Panc1 (cell line): ENCODE data around the gene CMTM8. TPM values are rescaled to one million over a fixed set of nuclear protein-coding genes. Genes with fewer than 3 reads are reported as not detected.

Experiments used
- ATAC-seq: fragments of 200-7000 bp; cut with Tn5 transposase; 2 replicates; pipeline ENCODE4 v1.9.1; 2020; ENCODE audit warnings: mild to moderate bottlenecking, moderate library complexity
- BruUV-seq: library from RNA; stranded (reverse); fragments of 400-500 nt; replicated peaks from 2 replicates; lab custom pipeline; 2021; lab: Mats Ljungman, UMichigan
- CTCF ChIA-PET: fragments of 300-600 bp; sonication (Branson Sonifier 250); formaldehyde crosslinking; loops from one replicate; lab custom pipeline; 2022; ENCODE audit warnings: antibody characterized with exemption; lab: Charles Lee
- POLR2A ChIA-PET: fragments of 300-600 bp; sonication (Branson Sonifier 250); formaldehyde crosslinking; loops from one replicate; lab custom pipeline; 2022; ENCODE audit warnings: antibody characterized with exemption; lab: Charles Lee
- DNase-seq: peaks from one replicate; pipeline ENCODE4 v3.0.0-alpha.2; 2010; ENCODE audit warnings: low read depth, low spot score
- H3K27ac ChIP-seq: 2 replicates; pipeline ENCODE4 v1.5.1; 2011; ENCODE audit warnings: mild to moderate bottlenecking, low read length, inconsistent platforms
- H3K27me3 ChIP-seq: fragments of 200-500 bp; sonication (Bioruptor generic); 2 replicates; pipeline ENCODE4 v1.6.0; 2014; ENCODE audit warnings: low read length, inconsistent platforms; ENCODE audit not compliant: control insufficient read depth, insufficient read depth
- H3K36me3 ChIP-seq: fragments of 200-500 bp; sonication (Bioruptor generic); 2 replicates; pipeline ENCODE4 v1.5.1; 2014; ENCODE audit warnings: inconsistent platforms, mild to moderate bottlenecking, low read length, moderate library complexity; ENCODE audit not compliant: control insufficient read depth, insufficient read depth
- H3K4me1 ChIP-seq: 2 replicates; pipeline ENCODE4 v1.5.1; 2011; ENCODE audit warnings: inconsistent platforms, mild to moderate bottlenecking, low read length, moderate library complexity; ENCODE audit not compliant: control insufficient read depth, insufficient read depth
- H3K4me3 ChIP-seq, 2 experiments: 2 replicates each; pipeline ENCODE4 v1.5.1; 2011 to 2012; ENCODE audit warnings: low read depth in 2 of 2, low read length in 2 of 2, mild to moderate bottlenecking in 2 of 2, inconsistent platforms in 1 of 2, moderate library complexity in 1 of 2
- H3K9me3 ChIP-seq: fragments of 200-500 bp; sonication (Bioruptor generic); 2 replicates; pipeline ENCODE4 v1.5.1; 2014; ENCODE audit warnings: low read depth, mild to moderate bottlenecking, inconsistent platforms, low read length, moderate library complexity; ENCODE audit not compliant: control insufficient read depth, insufficient read depth
- POLR2AphosphoS5 ChIP-seq: IDR thresholded peaks from 2 replicates; pipeline ENCODE4 v1.6.1; 2012; ENCODE audit warnings: mild to moderate bottlenecking, low read depth, low read length, moderate library complexity
- REST ChIP-seq, 2 experiments: IDR thresholded peaks; 2 replicates each; pipeline ENCODE4 v1.6.1; 2011 to 2012; ENCODE audit warnings: low read depth in 2 of 2, control low read depth in 1 of 2, low read length in 1 of 2, mild to moderate bottlenecking in 1 of 2, moderate library complexity in 1 of 2; ENCODE audit not compliant: insufficient read depth in 1 of 2
- SIN3A ChIP-seq: IDR thresholded peaks from 2 replicates; pipeline ENCODE4 v1.6.1; 2012; ENCODE audit warnings: low read depth, mild to moderate bottlenecking, low read length, moderate library complexity, borderline replicate concordance; ENCODE audit not compliant: insufficient read depth
- TCF7L2 ChIP-seq: IDR thresholded peaks from 2 replicates; pipeline ENCODE4 v1.6.1; 2011; ENCODE audit warnings: mild to moderate bottlenecking, low read depth, low read length, inconsistent platforms
- in situ Hi-C: cut with HindIII; loops from 2 replicates; pipeline ENCODE4 v1.10.0; 2016; ENCODE audit warnings: low sequenced_read_pairs, low pct_unique_long_range_greater_than_20kb
- intact Hi-C: fragments of 100-400 bp; cut with micrococcal nuclease; formaldehyde crosslinking; loops from one replicate; pipeline ENCODE4 v1.10.0; 2022; ENCODE audit not compliant: unreplicated experiment
- total RNA-seq: library from RNA; stranded (reverse); gene quantifications from one replicate; pipeline ENCODE4 v1.2.1, GENCODE V29; 2021; ENCODE audit not compliant: unreplicated experiment
- TF ChIP-seq, protein P1 (sequence below): fragments of 450-650 bp; IDR thresholded peaks from 2 replicates; pipeline ENCODE4 v1.5.1; 2017; ENCODE audit warnings: mild to moderate bottlenecking

The CMTM8 gene
- total RNA-seq, 1 experiment from 2014 or later = 9.8 TPM

GRCh38 chr3:32222950-32223349, 15.5 kb upstream of the CMTM8 start:
- Histone ChIP-seq H3K27ac (no peak overlapping the region), H3K27me3 (no peaks in the 10 kb centered on the region), H3K4me1 (no peaks in the 10 kb centered on the region), H3K36me3 (no peaks in the 10 kb centered on the region), H3K4me3 (no peak overlapping the region), H3K9me3 (no peaks in the 10 kb centered on the region)
- no peak for DNase-seq
- in situ Hi-C loops = no loop called here
- TF ChIP-seq TCF7L2 (no peak), POLR2AphosphoS5 (no peak), SIN3A (no peak), REST (IDR thresholded peaks at IDR 0.05; ENCODE audit: insufficient read depth in 1 of 2, low read depth in 2 of 2, low read length in 1 of 2) (no peak)
- TF ChIP-seq, protein P1, sequence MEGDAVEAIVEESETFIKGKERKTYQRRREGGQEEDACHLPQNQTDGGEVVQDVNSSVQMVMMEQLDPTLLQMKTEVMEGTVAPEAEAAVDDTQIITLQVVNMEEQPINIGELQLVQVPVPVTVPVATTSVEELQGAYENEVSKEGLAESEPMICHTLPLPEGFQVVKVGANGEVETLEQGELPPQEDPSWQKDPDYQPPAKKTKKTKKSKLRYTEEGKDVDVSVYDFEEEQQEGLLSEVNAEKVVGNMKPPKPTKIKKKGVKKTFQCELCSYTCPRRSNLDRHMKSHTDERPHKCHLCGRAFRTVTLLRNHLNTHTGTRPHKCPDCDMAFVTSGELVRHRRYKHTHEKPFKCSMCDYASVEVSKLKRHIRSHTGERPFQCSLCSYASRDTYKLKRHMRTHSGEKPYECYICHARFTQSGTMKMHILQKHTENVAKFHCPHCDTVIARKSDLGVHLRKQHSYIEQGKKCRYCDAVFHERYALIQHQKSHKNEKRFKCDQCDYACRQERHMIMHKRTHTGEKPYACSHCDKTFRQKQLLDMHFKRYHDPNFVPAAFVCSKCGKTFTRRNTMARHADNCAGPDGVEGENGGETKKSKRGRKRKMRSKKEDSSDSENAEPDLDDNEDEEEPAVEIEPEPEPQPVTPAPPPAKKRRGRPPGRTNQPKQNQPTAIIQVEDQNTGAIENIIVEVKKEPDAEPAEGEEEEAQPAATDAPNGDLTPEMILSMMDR = no peak
- CTCF ChIA-PET = interaction anchor here (0.6 kb wide), 1 partner anchor 13 kb away, joined by 6 read pairs; no protein-coding TSS in a partner anchor
- no TSS peak for BruUV-seq
- no peak for ATAC-seq
- POLR2A ChIA-PET = no interaction called here
- intact Hi-C loops = no loop called here

DNA sequence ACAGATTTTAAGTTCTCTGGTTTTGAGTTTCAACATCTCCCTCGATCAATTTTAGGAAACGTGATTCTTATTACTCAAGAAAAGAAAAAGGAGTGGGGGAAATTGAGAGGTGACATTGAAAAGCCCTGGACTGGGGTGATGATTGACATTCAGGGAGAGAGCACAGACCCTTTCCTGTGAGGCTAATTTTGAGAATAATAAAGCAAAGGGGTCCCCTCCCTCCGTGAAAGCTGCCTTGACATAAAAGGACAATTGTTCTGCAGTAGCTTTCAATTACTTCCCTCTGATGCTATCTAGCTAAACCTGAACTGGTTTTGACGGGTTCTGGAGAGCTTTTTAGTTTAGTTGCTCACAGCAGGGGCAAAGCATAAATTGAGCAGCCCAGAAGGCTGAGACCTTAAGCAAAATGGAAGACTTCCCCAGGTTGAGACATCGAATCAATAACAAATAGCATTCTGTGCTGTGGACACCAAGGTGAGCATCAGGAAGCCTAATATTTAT, 14.4 kb upstream of the CMTM8 start:
- no peak for TF ChIP-seq REST (IDR thresholded peaks at IDR 0.05; ENCODE audit: insufficient read depth in 1 of 2, low read depth in 2 of 2, low read length in 1 of 2)
- TF ChIP-seq POLR2AphosphoS5 = no peak
- TF ChIP-seq, protein P1 = no peak
- TF ChIP-seq TCF7L2 = no peak
- no TSS peak for BruUV-seq
- CTCF ChIA-PET = no interaction called here

More for the DNA sequence above, 14.4 kb upstream of the CMTM8 start:
- no peaks in the 10 kb centered on the region for H3K4me1 ChIP-seq
- H3K27me3 ChIP-seq = no peaks in the 10 kb centered on the region
- H3K4me3 ChIP-seq = no peak overlapping the region
- no peaks in the 10 kb centered on the region for H3K36me3 ChIP-seq
- ATAC-seq (no peak), DNase-seq (no peak)
- intact Hi-C loops = no loop called here
- in situ Hi-C loops = no loop called here
- H3K27ac ChIP-seq = no peak overlapping the region
- H3K9me3 ChIP-seq = no peaks in the 10 kb centered on the region
- POLR2A ChIA-PET = no interaction called here
